Measurements from ENCODE around the gene DLG1. TPM values are rescaled to one million over a fixed set of nuclear protein-coding genes. Genes with fewer than 3 reads are reported as not detected.

Gene DLG1
- total and polyA plus RNA-seq, 2 of the 4 experiments (the other 2 are of a cell fraction) = 21.2 to 57.7 TPM

- no peaks in the 10 kb centered on the region for H3K9me3 ChIP-seq (ENCODE audit: control insufficient read depth, insufficient read depth, low read length)
- no TSS peak for BruUV-seq (replicated peaks)
- no peak overlapping the region for H4K5ac ChIP-seq (ENCODE audit: low read depth, low read length)
- H3K56ac ChIP-seq (ENCODE audit: extremely low read depth, insufficient read depth, low read length) = no peak overlapping the region
- H3K27ac ChIP-seq (ENCODE audit: insufficient read depth, low read length) = no peak overlapping the region
- H3K4me1 ChIP-seq (ENCODE audit: control insufficient read depth, insufficient read depth, low read length) = peaks cover 4% of the 10 kb centered on the region
- no peak overlapping the region for H2AK5ac ChIP-seq (ENCODE audit: low read depth, low read length)
- dilution Hi-C loops (cut with HindIII; ENCODE audit: low sequenced_read_pairs, unreplicated experiment) = no loop called here
- CTCF ChIA-PET = interaction anchor here (0.6 to 1.0 kb wide), 2 partner anchors 12 to 47 kb away, joined by 3 to 4 read pairs; no protein-coding TSS in a partner anchor
- no peak overlapping the region for H3K4me3 ChIP-seq (ENCODE audit: insufficient read depth, low read depth, low read length)
- no peak overlapping the region for H3K23ac ChIP-seq (ENCODE audit: low read depth, low read length)
- H3K4me2 ChIP-seq (ENCODE audit: low read depth, low read length) = no peak overlapping the region
- POLR2A ChIA-PET (ENCODE audit: unreplicated experiment) = no interaction called here
- intact Hi-C loops (cut with micrococcal nuclease) = no loop called here
- no peak overlapping the region for H2BK15ac ChIP-seq (ENCODE audit: low read depth, low read length)
- H3K9me1 ChIP-seq (ENCODE audit: insufficient read depth, low read length) = peaks cover 10% of the 10 kb centered on the region
- WGBS, 2 experiments (ENCODE audit: extremely low coverage in 2 of 2, insufficient read length in 1 of 2) = no CpG with 5 or more reads among the region's 3 CpGs
- DNase-seq (no peak), ATAC-seq (ENCODE audit: low read depth) (no peak)
- in situ Hi-C loops (cut with MboI; ENCODE audit: low sequenced_read_pairs) = no loop called here
- no peak overlapping the region for H2AK9ac ChIP-seq (replicated peaks; ENCODE audit: low read depth, low read length, poor library complexity)
- H2AFZ ChIP-seq (replicated peaks; ENCODE audit: low read length, poor library complexity) = no peak overlapping the region
- no peak overlapping the region for H2BK120ac ChIP-seq (ENCODE audit: low read depth, low read length)
- no peak overlapping the region for H3K9ac ChIP-seq (ENCODE audit: low read depth, low read length)
- H3K4ac ChIP-seq (ENCODE audit: low read depth, low read length) = no peak overlapping the region
- no peak overlapping the region for H3K14ac ChIP-seq (replicated peaks; ENCODE audit: low read depth, low read length)
- peaks cover 43 to 48% of the 10 kb centered on the region in 2 experiments for H3K79me1 ChIP-seq (ENCODE audit: low read depth in 1 of 2, low read length in 2 of 2)
- TF ChIP-seq MAFK (IDR thresholded peaks at IDR 0.05; ENCODE audit: low read depth, low read length) (no peak), CEBPB (IDR thresholded peaks at IDR 0.05; ENCODE audit: low read depth, low read length) (no peak), SMC3 (IDR thresholded peaks at IDR 0.05; ENCODE audit: low read depth, low read length) (no peak), MXI1 (IDR thresholded peaks at IDR 0.05; ENCODE audit: borderline replicate concordance, low read depth, low read length) (no peak), RAD21 (IDR thresholded peaks at IDR 0.05; ENCODE audit: low read length) (no peak), NFE2L2 (IDR thresholded peaks at IDR 0.05; ENCODE audit: low read depth, low read length) (no peak), USF2 (IDR thresholded peaks at IDR 0.05; ENCODE audit: low read depth, low read length) (no peak), RCOR1 (IDR thresholded peaks at IDR 0.05; ENCODE audit: insufficient replicate concordance, low read length) (no peak), FOS (IDR thresholded peaks at IDR 0.05; ENCODE audit: low read depth, low read length) (no peak), CHD1 (IDR thresholded peaks at IDR 0.05; ENCODE audit: low read depth, low read length) (no peak), MAZ (IDR thresholded peaks at IDR 0.05; ENCODE audit: borderline replicate concordance, low read depth, low read length) (no peak), RFX5 (IDR thresholded peaks at IDR 0.05; ENCODE audit: low read depth, low read length) (no peak), BHLHE40 (IDR thresholded peaks at IDR 0.05; ENCODE audit: low read depth, low read length) (no peak), ELK1 (IDR thresholded peaks at IDR 0.05; ENCODE audit: borderline replicate concordance, low read depth, low read length) (no peak), CTCF (conservative IDR thresholded peaks at IDR 0.05; ENCODE audit: low read depth, low read length) (no peak), POLR2A (IDR thresholded peaks at IDR 0.05; ENCODE audit: low read depth, low read length) (no peak)
- no peak overlapping the region for H3K18ac ChIP-seq (ENCODE audit: low read depth, low read length)
- H4K20me1 ChIP-seq (ENCODE audit: insufficient read depth, low read length) = peaks cover 46% of the 10 kb centered on the region
- H3K36me3 ChIP-seq (ENCODE audit: control insufficient read depth, insufficient read depth, low read length) = no peaks in the 10 kb centered on the region; the same call in 1 of the 2 replicates
- H4K91ac ChIP-seq (ENCODE audit: insufficient read depth, low read depth, low read length) = no peak overlapping the region
- H3K27me3 ChIP-seq (ENCODE audit: control insufficient read depth, insufficient read depth, low read length) = no peaks in the 10 kb centered on the region
- H2BK5ac ChIP-seq (ENCODE audit: low read depth, low read length, poor library complexity, severe bottlenecking) = no peak overlapping the region
- no peak overlapping the region for H4K8ac ChIP-seq (ENCODE audit: low read depth in 2 of 2, low read length in 2 of 2)
- no peak overlapping the region for H2BK20ac ChIP-seq (ENCODE audit: low read depth, low read length)
These were observed 29.4 kb downstream of the DLG1 start for GRCh38 chr3:197269024-197269423.

Data from IMR-90 (cell line).